GM12872 (cell line): ENCODE measurements around the gene REPIN1.

ENCODE experiments used
- CTCF ChIP-seq: IDR thresholded peaks from 3 replicates; pipeline ENCODE4 v1.5.1; 2011; ENCODE audit warnings: low read depth, mild to moderate bottlenecking, low read length, moderate library complexity; ENCODE audit not compliant: insufficient read depth

REPIN1 gene

DNA sequence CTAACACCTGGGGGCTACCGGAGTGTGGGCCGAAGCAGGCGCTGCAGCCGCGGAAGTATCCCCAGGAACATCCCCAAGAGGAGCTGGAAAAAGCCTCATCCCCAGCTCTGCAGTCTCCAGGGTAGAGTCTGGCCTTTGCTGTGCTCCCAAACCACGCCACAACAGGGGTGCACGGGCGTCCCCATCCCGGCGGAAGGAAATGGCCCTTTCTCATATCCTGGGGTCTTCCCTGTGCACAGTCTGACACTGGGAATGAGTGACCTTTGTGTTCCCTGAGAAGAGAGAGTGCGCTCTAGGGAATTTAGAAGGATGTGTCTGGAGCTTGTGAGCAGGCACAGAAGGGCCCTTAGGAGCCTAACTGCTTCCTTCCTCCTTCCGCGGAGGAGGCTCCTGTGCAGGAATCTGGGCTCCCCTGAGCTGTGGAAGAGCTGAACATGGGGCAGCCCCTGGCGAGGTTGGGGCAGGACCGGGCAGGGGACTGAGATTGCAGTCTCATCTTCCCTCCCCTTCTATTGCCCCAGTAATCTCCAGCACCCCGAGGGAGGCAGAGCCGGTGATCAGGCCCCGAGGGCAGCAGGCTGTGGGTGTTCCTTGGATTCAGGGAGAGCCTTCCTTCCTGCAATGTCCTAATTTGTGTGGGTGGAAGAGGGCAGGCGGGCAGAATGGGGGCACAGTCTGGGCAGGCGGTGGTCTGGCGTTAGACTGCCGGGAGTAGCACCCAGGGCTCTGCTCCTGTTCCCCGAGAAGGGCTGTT lies 1.3 kb downstream of the REPIN1 start:
- no peak for TF ChIP-seq CTCF

- TF ChIP-seq CTCF, result no peak
Observed at GRCh38 chr7:150370612-150371071, 2.0 kb downstream of the REPIN1 start.

DNA sequence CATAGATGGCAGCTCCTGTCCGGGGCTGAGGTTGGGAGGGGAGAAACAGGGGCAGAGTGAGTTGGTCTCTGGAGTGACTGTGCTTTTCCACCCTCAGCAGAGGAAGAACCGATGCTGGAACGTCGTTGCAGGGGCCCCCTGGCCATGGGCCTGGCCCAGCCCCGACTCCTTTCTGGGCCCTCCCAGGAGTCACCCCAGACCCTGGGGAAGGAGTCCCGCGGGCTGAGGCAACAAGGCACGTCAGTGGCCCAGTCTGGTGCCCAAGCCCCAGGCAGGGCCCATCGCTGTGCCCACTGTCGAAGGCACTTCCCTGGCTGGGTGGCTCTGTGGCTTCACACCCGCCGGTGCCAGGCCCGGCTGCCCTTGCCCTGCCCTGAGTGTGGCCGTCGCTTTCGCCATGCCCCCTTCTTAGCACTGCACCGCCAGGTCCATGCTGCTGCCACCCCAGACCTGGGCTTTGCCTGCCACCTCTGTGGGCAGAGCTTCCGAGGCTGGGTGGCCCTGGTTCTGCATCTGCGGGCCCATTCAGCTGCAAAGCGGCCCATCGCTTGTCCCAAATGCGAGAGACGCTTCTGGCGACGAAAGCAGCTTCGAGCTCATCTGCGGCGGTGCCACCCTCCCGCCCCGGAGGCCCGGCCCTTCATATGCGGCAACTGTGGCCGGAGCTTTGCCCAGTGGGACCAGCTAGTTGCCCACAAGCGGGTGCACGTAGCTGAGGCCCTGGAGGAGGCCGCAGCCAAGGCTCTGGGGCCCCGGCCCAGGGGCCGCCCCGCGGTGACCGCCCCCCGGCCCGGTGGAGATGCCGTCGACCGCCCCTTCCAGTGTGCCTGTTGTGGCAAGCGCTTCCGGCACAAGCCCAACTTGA lies 2.7 kb downstream of the REPIN1 start:
- TF ChIP-seq CTCF, result no peak

- TF ChIP-seq CTCF, result no peak
Observed at GRCh38 chr7:150371996-150372270, 3.3 kb downstream of the REPIN1 start.

DNA sequence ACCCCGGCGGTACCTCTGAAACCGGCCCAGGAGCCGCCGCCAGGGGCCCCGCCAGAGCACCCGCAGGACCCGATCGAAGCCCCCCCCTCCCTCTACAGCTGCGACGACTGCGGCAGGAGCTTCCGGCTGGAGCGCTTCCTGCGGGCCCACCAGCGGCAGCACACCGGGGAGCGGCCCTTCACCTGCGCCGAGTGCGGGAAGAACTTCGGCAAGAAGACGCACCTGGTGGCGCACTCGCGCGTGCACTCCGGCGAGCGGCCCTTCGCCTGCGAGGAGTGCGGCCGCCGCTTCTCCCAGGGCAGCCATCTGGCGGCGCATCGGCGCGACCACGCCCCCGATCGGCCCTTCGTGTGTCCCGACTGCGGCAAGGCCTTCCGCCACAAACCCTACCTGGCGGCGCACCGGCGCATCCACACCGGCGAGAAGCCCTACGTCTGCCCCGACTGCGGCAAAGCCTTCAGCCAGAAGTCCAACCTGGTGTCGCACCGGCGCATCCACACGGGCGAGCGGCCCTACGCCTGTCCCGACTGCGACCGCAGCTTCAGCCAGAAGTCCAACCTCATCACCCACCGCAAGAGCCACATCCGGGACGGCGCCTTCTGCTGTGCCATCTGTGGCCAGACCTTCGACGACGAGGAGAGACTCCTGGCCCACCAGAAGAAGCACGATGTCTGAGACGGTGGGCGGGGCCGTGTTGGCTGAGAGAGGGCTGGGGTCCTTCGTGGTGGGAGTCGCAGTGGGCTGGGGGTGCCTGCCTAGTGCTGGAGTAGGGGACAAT lies 3.8 kb downstream of the REPIN1 start:
- TF ChIP-seq CTCF, result no peak

DNA sequence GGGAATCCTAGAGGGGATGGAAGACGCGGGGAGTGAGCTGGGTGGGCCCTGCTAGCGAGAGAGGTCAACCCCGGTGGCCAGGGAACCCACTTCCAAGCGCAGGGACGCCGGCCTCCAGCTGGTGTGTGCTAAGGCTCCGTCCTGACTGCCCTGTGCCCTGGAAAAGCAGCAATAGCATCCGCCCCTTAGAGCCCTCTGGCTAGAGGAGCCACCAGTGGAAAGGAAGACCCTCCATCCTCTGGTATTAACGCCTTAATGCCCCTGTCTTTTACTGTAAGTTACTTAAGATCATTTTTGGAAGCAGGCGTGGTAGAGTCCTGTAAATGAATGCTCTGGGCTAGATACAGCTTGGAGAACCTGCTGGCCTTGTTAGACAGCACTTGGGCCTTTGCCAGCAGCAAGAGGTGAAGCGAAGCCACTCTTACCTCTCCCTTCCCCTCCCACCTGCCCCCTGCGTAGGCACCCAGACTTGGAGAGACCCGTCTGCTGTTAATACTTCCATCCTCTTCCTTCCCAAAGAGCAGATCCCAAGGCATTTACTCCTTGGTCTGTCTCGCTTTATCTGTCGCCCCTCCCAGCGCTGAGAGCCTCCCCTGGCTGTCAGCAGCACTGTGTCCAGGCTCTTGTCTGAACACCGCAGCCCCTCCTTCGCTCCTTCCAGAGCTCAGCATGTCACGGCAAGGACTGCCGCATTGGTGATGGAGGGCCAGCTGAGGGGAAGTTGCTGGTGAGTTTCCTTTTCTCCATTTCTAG lies 4.6 kb downstream of the REPIN1 start:
- no peak for TF ChIP-seq CTCF
